SW480 (cell line): ENCODE results near the gene HORMAD2.
"Not testable (repeated sequence)": the region's sequence is repeated elsewhere in the genome, so short reads cannot be mapped to it uniquely, and the experiment has no call there.

Experiments
- DNase-seq: peaks from one replicate; pipeline ENCODE4 v3.0.0-alpha.2; 2016; ENCODE audit warnings: low spot score

Gene HORMAD2

GRCh38 chr22:30057375-30057774 is 22.9 kb upstream of the HORMAD2 start:
- DNase-seq: no peak

GRCh38 chr22:30059346-30060020 is 20.8 kb upstream of the HORMAD2 start:
- DNase-seq: not testable (repeated sequence)

GRCh38 chr22:30061094-30061493 is 19.2 kb upstream of the HORMAD2 start:
- DNase-seq: not testable (repeated sequence)

- DNase-seq: no peak
These were observed 18.0 kb upstream of the HORMAD2 start for GRCh38 chr22:30062259-30062658.

GRCh38 chr22:30062950-30063349 is 17.3 kb upstream of the HORMAD2 start:
- DNase-seq: no peak

- no peak for DNase-seq
These were observed 16.1 kb upstream of the HORMAD2 start for GRCh38 chr22:30064172-30064571.

GRCh38 chr22:30073743-30074142 is 6.5 kb upstream of the HORMAD2 start:
- DNase-seq: no peak

GRCh38 chr22:30074147-30074546 is 6.1 kb upstream of the HORMAD2 start:
- DNase-seq: no peak

GRCh38 chr22:30074994-30075393 is 5.3 kb upstream of the HORMAD2 start:
- DNase-seq: no peak

GRCh38 chr22:30077279-30077880 is 2.9 kb upstream of the HORMAD2 start:
- no peak for DNase-seq

- no peak for DNase-seq
These were observed 1.6 kb upstream of the HORMAD2 start for GRCh38 chr22:30078320-30079311.

GRCh38 chr22:30080805-30081204 is 541 bp downstream of the HORMAD2 start:
- DNase-seq: no peak

GRCh38 chr22:30086496-30086895 is 6.2 kb downstream of the HORMAD2 start:
- DNase-seq: no peak

GRCh38 chr22:30087037-30087436 is 6.8 kb downstream of the HORMAD2 start:
- not testable (repeated sequence) for DNase-seq

GRCh38 chr22:30087611-30088010 is 7.3 kb downstream of the HORMAD2 start:
- DNase-seq: no peak

GRCh38 chr22:30088468-30088867 is 8.2 kb downstream of the HORMAD2 start:
- DNase-seq: no peak

GRCh38 chr22:30089655-30089974 is 9.4 kb downstream of the HORMAD2 start:
- DNase-seq: no peak

- DNase-seq: no peak
These were observed 12.4 kb downstream of the HORMAD2 start for GRCh38 chr22:30092686-30093085.

- no peak for DNase-seq
These were observed 14.5 kb downstream of the HORMAD2 start for GRCh38 chr22:30094804-30095203.

GRCh38 chr22:30097861-30098260 is 17.6 kb downstream of the HORMAD2 start:
- DNase-seq: no peak

GRCh38 chr22:30100770-30101169 is 20.5 kb downstream of the HORMAD2 start:
- not testable (repeated sequence) for DNase-seq

- no peak for DNase-seq
These were observed 24.4 kb downstream of the HORMAD2 start for GRCh38 chr22:30104501-30105156.
